H1 (cell line): Measurements from ENCODE around the gene XRCC6. TPM values are rescaled to one million over a fixed set of nuclear protein-coding genes. Genes with fewer than 3 reads are reported as not detected.

ENCODE experiments used
- CTCF ChIA-PET: fragments of 300-600 bp; sonication (Branson Sonifier 250); formaldehyde crosslinking; loops from one replicate; lab custom pipeline; 2021; ENCODE audit not compliant: partially characterized antibody; lab: Charles Lee
- POLR2A ChIA-PET: fragments of 300-600 bp; sonication (Branson Sonifier 250); formaldehyde crosslinking; loops from one replicate; lab custom pipeline; 2021; ENCODE audit warnings: inconsistent platforms; ENCODE audit not compliant: partially characterized antibody; lab: Charles Lee
- DNase-seq, 2 experiments: peaks; one replicate each; pipeline versions ENCODE4 v3.0.0 to v3.0.0-alpha.2; 2010 to 2022; ENCODE audit warnings: low spot score in 2 of 2, low read depth in 1 of 2, mixed read lengths in 1 of 2
- FAIRE-seq: peaks from 2 replicates; lab custom pipeline; 2011; peaks lifted over from hg19 to GRCh38; lab: Jason Lieb, UNC
- H2AFZ ChIP-seq: 2 replicates; pipeline ENCODE4 v1.8.1; 2012; ENCODE audit warnings: low read length, inconsistent platforms
- H2AK5ac ChIP-seq: 2 replicates; pipeline ENCODE4 v1.6.1; 2013; ENCODE audit warnings: low read depth, low read length
- H2BK120ac ChIP-seq: replicated peaks from 2 replicates; pipeline ENCODE3; 2013; ENCODE audit warnings: low read depth, low read length, inconsistent platforms
- H2BK12ac ChIP-seq: 2 replicates; pipeline ENCODE4 v1.6.1; 2013; ENCODE audit warnings: low read depth, low read length
- H2BK15ac ChIP-seq: 2 replicates; pipeline ENCODE4 v1.6.1; 2013; ENCODE audit warnings: low read length
- H2BK20ac ChIP-seq: 2 replicates; pipeline ENCODE4 v1.6.1; 2013; ENCODE audit warnings: low read length
- H2BK5ac ChIP-seq: 2 replicates; pipeline ENCODE4 v1.6.1; 2013; ENCODE audit warnings: low read depth, low read length
- H3K14ac ChIP-seq: 2 replicates; pipeline ENCODE4 v1.6.1; 2013; ENCODE audit warnings: inconsistent platforms; ENCODE audit not compliant: insufficient read length
- H3K18ac ChIP-seq: 2 replicates; pipeline ENCODE4 v1.6.1; 2013; ENCODE audit warnings: low read length; ENCODE audit errors: extremely low read depth
- H3K23ac ChIP-seq: 2 replicates; pipeline ENCODE4 v1.6.1; 2013; ENCODE audit warnings: inconsistent platforms; ENCODE audit not compliant: insufficient read length
- H3K23me2 ChIP-seq: 2 replicates; pipeline ENCODE4 v1.6.1; 2013; ENCODE audit warnings: low read depth, low read length
- H3K27ac ChIP-seq: 2 replicates; pipeline ENCODE4 v1.6.1; 2011; ENCODE audit warnings: low read depth, low read length, inconsistent platforms
- H3K27me3 ChIP-seq, 4 experiments: replicated peaks in 1 of 4; 1 replicate in 1 of 4; 2 replicates in 3 of 4; pipeline versions ENCODE4 v1.6.1 to v1.8.1; 2011 to 2013; ENCODE audit warnings: low read length in 3 of 4, mild to moderate bottlenecking in 3 of 4, inconsistent platforms in 2 of 4, mixed read lengths in 2 of 4, moderate library complexity in 1 of 4; ENCODE audit not compliant: control insufficient read depth in 3 of 4, insufficient read depth in 3 of 4; ENCODE audit errors: extremely low read depth in 1 of 4
- H3K36me3 ChIP-seq, 4 experiments: 2 replicates each; pipeline versions ENCODE4 v1.6.1 to v1.8.1; 2011 to 2013; ENCODE audit warnings: mild to moderate bottlenecking in 4 of 4, low read length in 3 of 4, moderate library complexity in 2 of 4, control low read depth in 1 of 4, inconsistent platforms in 1 of 4; ENCODE audit not compliant: insufficient read depth in 4 of 4, control insufficient read depth in 2 of 4
- H3K4ac ChIP-seq: replicated peaks from 2 replicates; pipeline ENCODE3; 2013; ENCODE audit warnings: low read length, low read depth, mixed read lengths, inconsistent platforms; ENCODE audit not compliant: insufficient read length
- H3K4me1 ChIP-seq, 4 experiments: replicated peaks in 1 of 4; 1 replicate in 1 of 4; 2 replicates in 3 of 4; pipeline versions ENCODE4 v1.6.1 to v1.8.1; 2011 to 2013; ENCODE audit warnings: low read length in 3 of 4, inconsistent platforms in 2 of 4, mixed read lengths in 1 of 4; ENCODE audit not compliant: insufficient read depth in 4 of 4, control insufficient read depth in 3 of 4
- H3K4me2 ChIP-seq, 2 experiments: 2 replicates each; pipeline versions ENCODE4 v1.6.1 to v1.8.1; 2011 to 2013; ENCODE audit warnings: low read depth in 2 of 2, low read length in 2 of 2, control low read depth in 1 of 2, inconsistent platforms in 1 of 2, mild to moderate bottlenecking in 1 of 2; ENCODE audit not compliant: insufficient read depth in 1 of 2
- H3K4me3 ChIP-seq, 4 experiments: fragments of 200-600, 300-600 bp in 1 of 4; sonication (generic), shearing (Covaris generic), sonication (Bioruptor Twin) in 1 of 4; 2 replicates each; pipeline versions ENCODE4 v1.5.1 to v1.8.1; 2011 to 2016; ENCODE audit warnings: low read length in 4 of 4, low read depth in 3 of 4, control low read depth in 2 of 4, inconsistent platforms in 2 of 4, mild to moderate bottlenecking in 2 of 4, mixed read lengths in 1 of 4, moderate library complexity in 1 of 4; ENCODE audit not compliant: insufficient read depth in 2 of 4; ENCODE audit errors: extremely low read depth in 1 of 4
- H3K56ac ChIP-seq: replicated peaks from 2 replicates; pipeline ENCODE3; 2013; ENCODE audit warnings: low read depth, mild to moderate bottlenecking, mixed read lengths, low read length, inconsistent platforms; ENCODE audit not compliant: insufficient read length
- H3K79me1 ChIP-seq: 2 replicates; pipeline ENCODE4 v1.6.1; 2013; ENCODE audit warnings: low read depth, low read length, control low read depth
- H3K79me2 ChIP-seq, 2 experiments: 2 replicates each; pipeline versions ENCODE4 v1.6.1 to v1.8.1; 2012 to 2013; ENCODE audit warnings: low read length in 2 of 2, mild to moderate bottlenecking in 2 of 2, inconsistent platforms in 1 of 2; ENCODE audit not compliant: insufficient read depth in 2 of 2, control insufficient read depth in 1 of 2
- H3K9ac ChIP-seq, 4 experiments: replicated peaks in 1 of 4; 1 replicate in 1 of 4; 2 replicates in 3 of 4; pipeline versions ENCODE4 v1.6.1 to v1.8.1; 2011 to 2013; ENCODE audit warnings: low read depth in 3 of 4, low read length in 3 of 4, control low read depth in 2 of 4, mild to moderate bottlenecking in 2 of 4, moderate library complexity in 2 of 4, inconsistent platforms in 1 of 4; ENCODE audit errors: extremely low read depth in 1 of 4
- H3K9me3 ChIP-seq, 2 experiments: 2 replicates each; pipeline versions ENCODE4 v1.6.1 to v1.8.1; 2012 to 2013; ENCODE audit warnings: mild to moderate bottlenecking in 2 of 2, moderate library complexity in 2 of 2, control low read depth in 1 of 2, inconsistent platforms in 1 of 2, low read depth in 1 of 2, low read length in 1 of 2, mixed read lengths in 1 of 2; ENCODE audit not compliant: insufficient read depth in 2 of 2
- H4K20me1 ChIP-seq, 2 experiments: replicated peaks in 1 of 2; 2 replicates each; pipeline versions ENCODE3 to v1.8.1; 2011 to 2013; ENCODE audit warnings: inconsistent platforms in 2 of 2, low read length in 2 of 2, mild to moderate bottlenecking in 1 of 2; ENCODE audit not compliant: insufficient read depth in 2 of 2, control insufficient read depth in 1 of 2
- H4K5ac ChIP-seq: 2 replicates; pipeline ENCODE4 v1.6.1; 2013; ENCODE audit warnings: low read length, low read depth, mixed read lengths, inconsistent platforms; ENCODE audit not compliant: insufficient read length
- H4K8ac ChIP-seq: 2 replicates; pipeline ENCODE4 v1.8.0; 2013; ENCODE audit warnings: mild to moderate bottlenecking, moderate library complexity, low read length, inconsistent platforms; ENCODE audit not compliant: insufficient read depth; ENCODE audit errors: extremely low read depth
- H4K91ac ChIP-seq: replicated peaks from 2 replicates; pipeline ENCODE3; 2013; ENCODE audit warnings: low read length, mixed read lengths, inconsistent platforms; ENCODE audit not compliant: insufficient read length
- BRCA1 ChIP-seq: IDR thresholded peaks from 2 replicates; pipeline ENCODE4 v1.6.1; 2012; ENCODE audit warnings: low read depth, low read length, improper control_type of control experiment
- PHF8 ChIP-seq: fragments of 200-600 bp; sonication (generic); conservative IDR thresholded peaks from 2 replicates; pipeline ENCODE4 v1.7.1; 2012; ENCODE audit warnings: low read depth, mild to moderate bottlenecking, inconsistent platforms, low read length, moderate library complexity
- SAP30 ChIP-seq: fragments of 300-600 bp; sonication (generic); IDR thresholded peaks from 2 replicates; pipeline ENCODE4 v1.7.1; 2012; ENCODE audit warnings: low read length, moderate library complexity, mild to moderate bottlenecking, inconsistent platforms; ENCODE audit not compliant: insufficient read depth, insufficient replicate concordance
- SIN3A ChIP-seq, 2 experiments: IDR thresholded peaks in 1 of 2; conservative IDR thresholded peaks in 1 of 2; 2 replicates each; pipeline ENCODE4 v1.6.1; 2011 to 2012; ENCODE audit warnings: low read length in 2 of 2, improper control_type of control experiment in 1 of 2, low read depth in 1 of 2, mild to moderate bottlenecking in 1 of 2
- TCF12 ChIP-seq: IDR thresholded peaks from 2 replicates; pipeline ENCODE4 v1.6.1; 2011; ENCODE audit warnings: low read depth, mild to moderate bottlenecking, low read length
- WGBS, 2 experiments: shearing (Covaris generic) in 1 of 2; methylation state at CpG; one replicate each; pipeline versions ENCODE4 v1.1.6 to v1.1.7; 2013 to 2015; ENCODE audit warnings: low lambda C conversion rate in 2 of 2, mixed read lengths in 2 of 2, inconsistent platforms in 1 of 2, low coverage in 1 of 2, missing lambda C conversion rate in 1 of 2; ENCODE audit not compliant: insufficient replicate concordance in 2 of 2, insufficient coverage in 1 of 2, insufficient read length in 1 of 2; ENCODE audit errors: extremely low coverage in 1 of 2, missing lambda C conversion rate in 1 of 2; 5-methylcytosine and 5-hydroxymethylcytosine counted together
- polyA plus RNA-seq, 7 experiments: library from polyadenylated mRNA; depleted of rRNA in 3 of 7; stranded (reverse) in 5 of 7; unstranded in 2 of 7; fragments of >200 nt in 5 of 7; fragments of 200-250 nt in 2 of 7; gene quantifications; 1 replicate in 5 of 7; 2 replicates in 1 of 7; 4 replicates in 1 of 7; pipeline versions ENCODE4 v1.2.1 to v1.2.3, GENCODE V29; 2011 to 2013; ENCODE audit warnings: missing spikeins in 2 of 7, mixed read lengths in 2 of 7
- total RNA-seq: library from RNA; stranded (reverse); fragmentation: NEBNext Ultra II Directional; extraction: Animal tissue kit (Norgen Biotek cat#: 25700); gene quantifications from 2 replicates; pipeline ENCODE4 v1.2.1, GENCODE V29; 2021

Gene XRCC6
- total and polyA plus RNA-seq, 2 of the 8 experiments (the other 6 are each of a cell fraction or from before 2014, with no cell fraction given) = 150 to 490 TPM

DNA sequence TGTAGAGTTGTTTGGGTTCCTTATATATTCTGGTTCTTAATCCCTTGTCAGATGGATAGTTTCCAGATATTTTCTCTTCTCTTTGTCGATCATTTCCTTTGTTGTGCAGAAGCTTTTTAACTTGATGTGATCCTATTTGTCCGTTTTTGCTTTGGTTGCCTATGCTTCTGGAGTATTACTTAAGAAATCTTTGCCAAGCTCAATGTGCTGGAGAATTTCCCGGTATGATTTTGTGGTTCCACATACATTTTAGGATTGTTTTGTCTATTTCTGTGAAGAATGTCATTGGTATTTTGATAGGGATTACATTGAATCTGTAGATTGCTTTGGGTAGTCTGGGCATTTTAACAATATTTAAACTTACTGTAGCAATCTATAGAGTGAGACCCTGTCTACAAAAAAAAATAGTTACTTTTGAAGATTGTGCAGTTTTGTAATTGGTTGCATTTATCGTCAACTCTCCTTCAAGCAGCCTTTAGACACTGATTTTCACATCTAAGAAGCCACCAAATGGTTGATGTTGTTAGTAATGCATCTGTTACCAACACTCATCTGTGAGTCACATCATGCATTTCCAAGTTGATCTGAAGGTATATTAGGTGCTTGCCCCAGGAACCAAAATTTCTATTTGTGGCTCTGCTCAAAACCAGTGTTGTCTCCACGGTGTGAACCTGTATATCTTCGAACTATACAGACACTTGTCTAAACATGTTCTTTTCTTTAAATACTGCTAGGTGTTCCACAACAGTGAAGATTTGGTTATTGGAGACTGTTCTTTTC is 21.4 kb downstream of the XRCC6 start:
- Histone ChIP-seq H3K36me3 (peaks cover 24 to 86% (median 55%) of the 10 kb centered on the region in 4 experiments), H4K20me1 (peaks cover 2 to 4% of the 10 kb centered on the region in 2 experiments), H2AFZ (no peak overlapping the region), H3K4me1 (no peaks in the 10 kb centered on the region), H3K23ac (no peak overlapping the region), H2AK5ac (no peak overlapping the region), H3K18ac (no peak overlapping the region), H2BK20ac (no peak overlapping the region), H3K27me3 (no peaks in the 10 kb centered on the region), H3K14ac (no peak overlapping the region), H2BK12ac (no peak overlapping the region), H2BK15ac (no peak overlapping the region), H3K79me2 (peaks cover 0 to 23% of the 10 kb centered on the region in 2 experiments; a peak in 2 of 4 replicates), H3K4ac (no peak overlapping the region), H3K4me3 (no peak overlapping the region), H3K23me2 (no peaks in the 10 kb centered on the region), H3K9ac (no peak overlapping the region), H3K9me3 (no peaks in the 10 kb centered on the region), H3K79me1 (no peaks in the 10 kb centered on the region), H4K91ac (no peak overlapping the region), H4K5ac (no peak overlapping the region), H2BK120ac (no peak overlapping the region), H3K56ac (no peak overlapping the region), H2BK5ac (no peak overlapping the region), H4K8ac (no peak overlapping the region), H3K4me2 (no peak overlapping the region), H3K27ac (no peak overlapping the region)
- DNase-seq (no peak), FAIRE-seq (no peak)
- ChIA-PET CTCF (interaction anchor here (1.2 to 1.4 kb wide), 2 partner anchors 16 to 55 kb away, joined by 3 to 6 read pairs; no protein-coding TSS in a partner anchor), POLR2A (interaction anchor here (2.7 to 13.3 kb wide), 3 partner anchors 9 to 18 kb away, joined by 20 to 157 read pairs (median 129); partner anchors contain the start of genes DESI1 and XRCC6)
- no peak for TF ChIP-seq SIN3A (conservative IDR thresholded peaks at IDR 0.05 in 1 of 2, IDR thresholded peaks at IDR 0.05 in 1 of 2; ENCODE audit: low read depth in 1 of 2, low read length in 2 of 2)
- TF ChIP-seq BRCA1 = no peak
- no peak for TF ChIP-seq TCF12
- no peak for TF ChIP-seq PHF8
- TF ChIP-seq SAP30 = no peak
- WGBS, 2 experiments = 95% methylated on average over 6 of the region's 6 CpGs; no CpG with 5 or more reads in 1 of the 2 experiments
